NAMALWA (cell line): Measurements from ENCODE around the gene MEIOSIN.

Experiments used
- DNase-seq: peaks from one replicate; pipeline ENCODE4 v3.0.0-alpha.2; 2015; ENCODE audit warnings: low spot score

MEIOSIN gene

GRCh38 chr19:45764945-45765701 is 31.9 kb downstream of the MEIOSIN start:
- DNase-seq: no peak

- DNase-seq: no peak
These were observed 32.6 kb downstream of the MEIOSIN start for GRCh38 chr19:45765702-45766295.

DNA sequence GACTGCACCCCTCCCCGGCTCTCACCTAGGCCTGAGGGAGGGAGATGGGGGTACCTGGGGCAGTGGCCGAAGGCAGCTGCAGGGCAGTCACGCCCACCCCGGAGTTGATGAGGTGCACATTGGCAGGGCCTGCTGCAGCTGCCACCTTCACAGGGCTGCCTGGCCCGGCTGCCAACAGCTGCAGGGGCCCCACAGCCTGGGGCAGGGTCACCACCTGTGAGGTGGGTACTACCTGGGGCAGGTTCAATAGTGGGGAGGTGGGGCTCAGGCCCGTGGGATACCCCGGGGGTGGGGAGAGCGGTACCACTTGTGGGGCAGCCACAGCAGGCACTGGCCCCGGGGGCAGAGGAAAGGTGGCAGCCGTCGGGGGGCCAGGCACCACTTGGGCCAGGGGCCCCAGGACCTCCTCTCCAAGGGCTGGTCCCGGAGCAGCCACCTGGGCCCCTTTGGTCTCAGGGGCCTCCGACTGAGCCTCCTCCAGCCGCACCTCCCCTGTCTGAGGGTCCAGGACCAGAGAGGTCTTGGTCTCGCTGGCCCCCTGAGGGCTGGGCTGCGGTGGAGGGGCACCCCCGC is 33.1 kb downstream of the MEIOSIN start:
- no peak for DNase-seq

- DNase-seq: no peak
These were observed 33.7 kb downstream of the MEIOSIN start for GRCh38 chr19:45766869-45767346.

DNA sequence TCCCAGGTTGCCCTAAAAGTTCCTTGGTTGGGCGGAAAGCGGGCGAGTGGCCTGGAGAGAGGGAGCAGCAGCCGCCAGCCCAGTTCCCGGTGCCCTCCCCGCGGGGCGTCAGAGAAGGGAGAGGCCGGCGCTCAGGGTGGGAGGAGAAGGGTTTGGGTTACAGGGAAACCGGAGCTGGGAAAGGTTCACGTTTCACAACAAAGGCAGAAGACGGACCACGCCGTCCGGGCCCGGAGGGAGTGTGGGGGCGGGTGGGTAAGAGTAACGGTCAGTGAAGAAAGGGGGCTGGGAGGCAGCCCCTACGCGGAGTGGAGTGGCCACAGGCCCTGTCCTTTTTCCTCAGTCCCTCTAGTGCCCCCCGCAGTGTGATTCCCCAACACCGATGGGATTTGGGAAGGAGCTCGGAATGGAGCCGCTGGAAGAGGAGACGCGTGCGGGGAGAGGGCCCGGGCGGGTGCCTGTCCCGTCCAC is 34.2 kb downstream of the MEIOSIN start:
- no peak for DNase-seq

DNA sequence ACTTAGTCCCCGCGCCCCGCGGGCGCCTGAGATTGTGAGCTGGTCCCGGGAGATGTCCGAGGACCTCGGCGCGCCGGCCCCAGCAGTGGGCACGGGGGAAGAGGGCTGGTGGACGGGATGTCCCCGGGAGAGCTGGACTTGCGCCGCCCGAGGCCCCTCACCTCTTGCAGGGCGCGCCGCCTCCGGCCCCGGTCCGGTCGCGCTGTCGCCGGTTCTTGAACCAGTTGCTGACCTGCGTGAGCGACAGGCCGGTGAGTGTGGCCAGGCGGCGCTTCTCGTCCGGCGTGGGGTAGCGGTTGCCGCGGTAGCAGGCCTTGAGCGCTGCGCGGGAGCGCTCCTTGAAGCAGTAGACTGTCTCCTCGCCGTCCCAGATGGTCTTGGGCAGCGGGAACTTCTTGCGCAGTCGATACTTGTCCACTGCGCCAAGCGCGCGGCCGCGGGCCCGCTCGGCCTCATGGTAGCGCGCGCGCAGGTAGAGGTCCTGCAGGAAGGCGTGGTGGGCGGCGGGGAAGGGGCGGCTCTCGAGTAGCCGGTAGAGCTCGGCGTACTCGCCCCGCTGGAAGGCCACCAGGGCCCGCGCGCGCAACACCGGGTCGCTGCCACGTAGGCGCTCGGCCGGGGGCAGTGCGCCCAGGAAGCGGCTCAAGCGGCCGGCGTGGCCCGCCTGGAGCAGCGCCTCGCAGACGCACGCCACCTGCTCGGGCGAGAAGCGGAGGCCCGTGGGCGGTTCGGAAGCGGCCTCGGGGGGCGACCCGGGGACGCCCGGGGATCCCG is 34.8 kb downstream of the MEIOSIN start:
- no peak for DNase-seq

DNA sequence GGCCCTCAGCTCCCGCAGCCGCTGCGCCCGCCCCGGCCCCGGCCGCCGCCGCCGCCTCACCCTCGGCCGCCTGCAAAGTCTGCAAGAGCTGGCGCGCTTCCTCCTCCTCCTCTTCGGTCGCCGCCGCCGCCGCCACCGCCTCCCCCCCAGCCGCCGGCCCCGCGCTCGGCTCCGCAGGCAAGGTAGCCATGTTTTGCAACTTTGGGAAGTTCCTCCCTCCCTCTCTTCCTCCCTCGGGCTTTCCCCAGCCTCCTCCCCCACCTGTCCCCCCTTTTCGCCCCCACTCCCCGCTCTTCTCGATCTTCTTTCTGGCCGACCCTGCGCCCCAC is 35.4 kb downstream of the MEIOSIN start:
- peak; percentile 60 for DNase-seq

GRCh38 chr19:45768984-45769782 is 35.9 kb downstream of the MEIOSIN start, which contains the start of gene SIX5:
Gene SIX5, minus strand, starts transcription at chr19:45769252. Its CDS starts 408 bp downstream, at chr19:45768844.
- DNase-seq: peak; percentile 97

DNA sequence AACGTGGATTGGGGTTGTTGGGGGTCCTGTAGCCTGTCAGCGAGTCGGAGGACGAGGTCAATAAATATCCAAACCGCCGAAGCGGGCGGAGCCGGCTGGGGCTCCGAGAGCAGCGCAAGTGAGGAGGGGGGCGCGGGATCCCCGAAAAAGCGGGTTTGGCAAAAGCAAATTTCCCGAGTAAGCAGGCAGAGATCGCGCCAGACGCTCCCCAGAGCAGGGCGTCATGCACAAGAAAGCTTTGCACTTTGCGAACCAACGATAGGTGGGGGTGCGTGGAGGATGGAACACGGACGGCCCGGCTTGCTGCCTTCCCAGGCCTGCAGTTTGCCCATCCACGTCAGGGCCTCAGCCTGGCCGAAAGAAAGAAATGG is 36.6 kb downstream of the MEIOSIN start:
- peak; percentile 73 for DNase-seq

- DNase-seq: peak; percentile 96
These were observed 37.2 kb downstream of the MEIOSIN start for GRCh38 chr19:45770192-45771101.

GRCh38 chr19:45771311-45771933 is 38.2 kb downstream of the MEIOSIN start:
- no peak for DNase-seq

- DNase-seq: peak; percentile 36
These were observed 39.0 kb downstream of the MEIOSIN start for GRCh38 chr19:45772130-45772840.

DNA sequence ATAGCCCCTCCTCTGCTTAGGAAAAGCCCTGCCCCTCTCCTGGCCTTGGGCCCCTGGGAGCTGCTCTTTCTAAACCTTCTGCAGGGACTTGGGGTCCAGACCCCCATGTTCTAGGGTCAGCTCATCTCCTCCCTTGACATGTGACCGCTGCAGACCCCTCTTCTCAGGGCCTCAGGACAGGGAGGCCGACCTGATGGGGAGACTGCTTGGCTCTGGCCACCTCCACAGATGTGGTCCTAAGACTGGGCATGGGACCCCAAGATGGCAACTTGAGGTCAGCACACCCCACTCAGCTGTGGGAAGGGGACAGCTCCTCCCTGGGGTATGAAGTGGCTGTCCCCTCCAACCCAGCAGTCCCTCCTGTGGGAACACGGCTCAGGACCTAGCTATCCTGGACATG is 39.7 kb downstream of the MEIOSIN start:
- DNase-seq: no peak

- peak; percentile 82 for DNase-seq
These were observed 40.1 kb downstream of the MEIOSIN start for GRCh38 chr19:45773384-45773783.

GRCh38 chr19:45774765-45775164 is 41.5 kb downstream of the MEIOSIN start:
- no peak for DNase-seq

GRCh38 chr19:45777395-45777961 is 44.2 kb downstream of the MEIOSIN start:
- DNase-seq: no peak

- no peak for DNase-seq
These were observed 44.9 kb downstream of the MEIOSIN start for GRCh38 chr19:45778010-45778661.
